ENCODE data around the gene FOLH1. TPM values are rescaled to one million over a fixed set of nuclear protein-coding genes. Genes with fewer than 3 reads are reported as not detected.
"Not testable (repeated sequence)": the region's sequence is repeated elsewhere in the genome, so short reads cannot be mapped to it uniquely, and the experiment has no call there.

The FOLH1 gene
- polyA plus RNA-seq (ENCODE audit: low read depth in 6 of 6) = not detected

- DNase-seq (no peak), ATAC-seq (ENCODE audit: low read depth in 2 of 2) (no peak)
- H3K27me3 Mint-ChIP-seq = peaks cover 7 to 12% (median 8%) of the 10 kb centered on the region in 3 donors
- H3K27ac Mint-ChIP-seq = no peak within 1 kb of the TSS
- H3K36me3 Mint-ChIP-seq = no peaks in the 10 kb centered on the region
- peaks cover 0 to 3% (median 0%) of the 10 kb centered on the region in 7 donors for H3K9me3 Mint-ChIP-seq
- peak within 1 kb of the TSS in 1 of 8 donors; percentile 44 for H3K4me3 Mint-ChIP-seq
- peaks cover 0 to 5% (median 4%) of the 10 kb centered on the region in 3 donors for H3K4me1 Mint-ChIP-seq
Observed at GRCh38 chr11:49208006-49208721, at the start of gene FOLH1. FOLH1 (minus strand) TSS chr11:49208602; CDS start chr11:49208409, 193 bp downstream.

DNA sequence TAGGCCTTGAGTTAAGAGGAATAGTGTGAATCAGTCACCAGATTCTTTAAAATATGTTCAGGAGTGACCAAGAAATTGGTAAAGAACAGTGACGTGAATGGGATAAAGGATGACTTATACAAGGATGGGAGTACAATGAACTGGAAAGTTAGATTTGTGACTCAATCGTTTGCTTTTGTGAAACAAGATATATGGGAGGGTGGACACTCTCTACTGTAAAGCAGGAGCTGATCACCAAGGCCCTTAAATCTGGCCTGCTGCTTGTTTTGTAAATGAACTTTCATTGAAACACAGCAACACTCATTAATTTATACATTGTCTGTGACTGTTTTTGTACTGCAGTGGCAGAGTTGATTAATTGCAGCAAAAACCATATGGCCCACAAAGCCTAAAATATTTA is 46.7 kb upstream of the FOLH1 start:
- H3K4me3 Mint-ChIP-seq = not testable (repeated sequence)

GRCh38 chr11:49251212-49251611 is 42.8 kb upstream of the FOLH1 start:
- not testable (repeated sequence) for H3K27ac Mint-ChIP-seq; H3K4me1 Mint-ChIP-seq; H3K27me3 Mint-ChIP-seq; DNase-seq; H3K36me3 Mint-ChIP-seq; H3K4me3 Mint-ChIP-seq; ATAC-seq (ENCODE audit: low read depth in 2 of 2); H3K9me3 Mint-ChIP-seq

More for the DNA sequence above, 46.7 kb upstream of the FOLH1 start:
- H3K27ac Mint-ChIP-seq; H3K27me3 Mint-ChIP-seq; DNase-seq; H3K36me3 Mint-ChIP-seq; H3K4me1 Mint-ChIP-seq; ATAC-seq (ENCODE audit: low read depth in 2 of 2); H3K9me3 Mint-ChIP-seq: not testable (repeated sequence)

DNA sequence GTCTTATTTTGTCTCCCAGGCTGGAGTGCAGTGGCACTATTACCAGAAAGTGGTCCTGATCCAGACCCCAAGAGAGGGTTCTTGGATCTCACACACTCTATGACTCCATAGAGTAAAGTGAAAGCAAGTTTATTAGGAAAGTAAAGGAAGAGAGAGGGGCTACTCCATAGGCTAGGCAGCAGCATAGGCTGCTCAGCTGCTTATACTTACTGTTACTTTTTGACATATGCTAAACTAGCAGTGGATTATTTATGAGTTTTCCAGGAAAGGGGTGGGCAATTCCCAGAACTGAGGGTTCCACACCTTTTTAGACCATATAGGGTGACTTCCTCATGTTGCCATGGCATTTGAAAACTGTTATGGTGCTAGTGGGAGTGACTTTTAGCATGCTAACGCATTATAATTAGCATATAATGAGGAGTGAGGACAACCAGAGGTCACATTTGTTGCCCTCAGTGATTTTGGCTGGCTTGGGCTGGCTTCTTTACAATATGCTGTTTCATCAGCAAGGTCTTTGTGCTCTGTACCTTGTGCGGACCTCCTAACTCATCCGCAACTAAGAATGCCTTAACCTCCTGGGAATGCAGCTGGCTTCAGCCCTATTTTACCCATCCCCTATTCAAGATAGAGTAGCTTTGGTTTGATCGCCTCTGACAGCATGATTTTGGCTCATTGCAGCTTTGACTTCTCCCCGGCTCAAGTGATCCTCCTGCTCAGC is 42.2 kb upstream of the FOLH1 start:
- H3K27ac Mint-ChIP-seq; H3K36me3 Mint-ChIP-seq; H3K27me3 Mint-ChIP-seq; DNase-seq; H3K4me3 Mint-ChIP-seq; H3K4me1 Mint-ChIP-seq; ATAC-seq (ENCODE audit: low read depth in 2 of 2); H3K9me3 Mint-ChIP-seq: not testable (repeated sequence)

DNA sequence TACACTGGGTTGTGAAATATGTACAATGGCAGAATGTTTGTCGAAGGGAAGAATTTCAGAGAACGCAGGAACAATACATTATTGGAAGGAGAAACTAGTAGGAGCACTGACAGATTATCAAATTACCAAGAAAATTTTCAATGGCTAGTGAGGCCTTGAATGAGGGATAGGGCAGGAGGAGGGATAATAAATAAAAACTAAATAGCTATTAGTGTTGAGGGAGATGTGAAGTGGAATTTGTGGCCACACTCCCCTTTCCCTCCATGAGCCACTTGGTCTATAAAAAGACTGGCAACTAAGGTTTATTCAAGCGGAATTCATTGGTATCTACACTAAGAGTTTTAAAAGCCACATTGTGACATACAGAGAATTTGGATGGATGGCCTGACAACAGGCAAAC is 41.0 kb upstream of the FOLH1 start:
- H3K4me1 Mint-ChIP-seq; H3K9me3 Mint-ChIP-seq; DNase-seq; ATAC-seq (ENCODE audit: low read depth in 2 of 2); H3K27ac Mint-ChIP-seq; H3K4me3 Mint-ChIP-seq; H3K27me3 Mint-ChIP-seq; H3K36me3 Mint-ChIP-seq: not testable (repeated sequence)

GRCh38 chr11:49233685-49234084 is 25.3 kb upstream of the FOLH1 start:
- DNase-seq; H3K36me3 Mint-ChIP-seq; H3K9me3 Mint-ChIP-seq; H3K27ac Mint-ChIP-seq; H3K27me3 Mint-ChIP-seq; H3K4me1 Mint-ChIP-seq; H3K4me3 Mint-ChIP-seq; ATAC-seq (ENCODE audit: low read depth in 2 of 2): not testable (repeated sequence)

- not testable (repeated sequence) for H3K9me3 Mint-ChIP-seq; H3K36me3 Mint-ChIP-seq; H3K27me3 Mint-ChIP-seq; DNase-seq; H3K4me3 Mint-ChIP-seq; ATAC-seq (ENCODE audit: low read depth in 2 of 2); H3K4me1 Mint-ChIP-seq; H3K27ac Mint-ChIP-seq
Observed at GRCh38 chr11:49233019-49233418, 24.6 kb upstream of the FOLH1 start.

DNA sequence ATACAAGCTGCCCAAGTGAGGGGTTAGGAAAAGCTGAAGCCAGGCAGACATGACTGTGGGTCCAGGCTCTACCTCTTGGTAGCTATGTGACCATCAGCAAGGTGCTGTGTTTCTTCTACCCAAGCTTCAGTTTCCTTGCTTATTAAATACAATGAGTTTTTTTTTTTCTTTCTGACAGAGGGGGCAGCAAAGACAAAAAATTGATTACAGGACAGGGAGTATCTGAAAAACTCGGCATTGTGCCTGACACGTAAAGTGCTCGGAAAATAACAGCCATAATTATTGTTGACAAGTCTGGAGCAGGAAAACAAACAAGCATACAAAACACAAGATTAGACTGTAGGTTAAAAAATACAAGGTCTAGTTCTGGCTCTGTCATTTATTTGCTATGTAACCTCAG is 23.3 kb upstream of the FOLH1 start:
- not testable (repeated sequence) for ATAC-seq (ENCODE audit: low read depth in 2 of 2); H3K27me3 Mint-ChIP-seq; H3K9me3 Mint-ChIP-seq; H3K4me3 Mint-ChIP-seq; H3K27ac Mint-ChIP-seq; H3K36me3 Mint-ChIP-seq; H3K4me1 Mint-ChIP-seq; DNase-seq

GRCh38 chr11:49230534-49230933 is 22.1 kb upstream of the FOLH1 start:
- H3K9me3 Mint-ChIP-seq, H3K27me3 Mint-ChIP-seq: not testable (repeated sequence)

DNA sequence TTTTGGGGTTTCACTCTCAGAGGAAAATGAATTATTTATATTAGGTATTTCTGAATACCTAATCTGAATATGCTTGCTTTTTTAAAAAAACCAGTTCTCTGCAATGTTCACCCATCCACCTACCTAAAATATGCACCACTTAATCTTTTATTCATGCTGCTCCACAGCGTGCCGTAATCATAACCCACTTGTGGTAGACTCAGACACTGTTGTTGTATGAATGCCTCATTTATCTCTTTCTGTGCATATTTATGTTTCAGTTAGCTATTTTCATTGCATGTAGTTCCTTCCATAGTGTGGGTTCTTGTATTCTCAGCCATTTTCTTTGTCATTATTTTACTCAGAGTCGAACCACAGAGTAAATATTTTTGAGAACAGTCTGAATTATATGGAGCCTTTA is 21.6 kb upstream of the FOLH1 start:
- H3K4me1 Mint-ChIP-seq, H3K36me3 Mint-ChIP-seq: not testable (repeated sequence)

More at GRCh38 chr11:49230534-49230933, 22.1 kb upstream of the FOLH1 start:
- not testable (repeated sequence) for ATAC-seq (ENCODE audit: low read depth in 2 of 2); DNase-seq; H3K27ac Mint-ChIP-seq; H3K4me3 Mint-ChIP-seq; H3K4me1 Mint-ChIP-seq; H3K36me3 Mint-ChIP-seq

DNA sequence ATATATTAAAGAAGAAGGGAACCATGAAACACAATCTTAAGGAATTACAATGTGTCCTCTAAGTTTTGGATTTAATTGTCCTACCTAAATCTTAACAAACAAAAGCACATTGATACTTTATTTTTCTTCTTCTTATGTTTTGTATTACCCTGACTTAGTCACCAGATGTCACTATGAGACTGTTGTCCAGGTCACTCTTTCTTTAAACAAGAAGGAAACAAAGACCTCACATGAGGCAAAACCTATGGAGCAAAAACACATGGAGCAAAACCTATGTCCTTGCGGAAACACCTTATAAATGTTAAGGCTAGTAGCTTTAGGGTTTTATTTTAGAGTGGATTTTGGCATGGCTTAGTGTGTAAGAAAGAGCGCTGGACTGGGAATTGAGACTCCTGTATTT is 20.7 kb upstream of the FOLH1 start:
- H3K4me3 Mint-ChIP-seq; H3K27ac Mint-ChIP-seq; H3K27me3 Mint-ChIP-seq; H3K4me1 Mint-ChIP-seq; H3K36me3 Mint-ChIP-seq; ATAC-seq (ENCODE audit: low read depth in 2 of 2); H3K9me3 Mint-ChIP-seq; DNase-seq: not testable (repeated sequence)

More for the DNA sequence above, 21.6 kb upstream of the FOLH1 start:
- ATAC-seq (ENCODE audit: low read depth in 2 of 2); H3K9me3 Mint-ChIP-seq; H3K27me3 Mint-ChIP-seq; H3K4me3 Mint-ChIP-seq; H3K27ac Mint-ChIP-seq; DNase-seq: not testable (repeated sequence)

DNA sequence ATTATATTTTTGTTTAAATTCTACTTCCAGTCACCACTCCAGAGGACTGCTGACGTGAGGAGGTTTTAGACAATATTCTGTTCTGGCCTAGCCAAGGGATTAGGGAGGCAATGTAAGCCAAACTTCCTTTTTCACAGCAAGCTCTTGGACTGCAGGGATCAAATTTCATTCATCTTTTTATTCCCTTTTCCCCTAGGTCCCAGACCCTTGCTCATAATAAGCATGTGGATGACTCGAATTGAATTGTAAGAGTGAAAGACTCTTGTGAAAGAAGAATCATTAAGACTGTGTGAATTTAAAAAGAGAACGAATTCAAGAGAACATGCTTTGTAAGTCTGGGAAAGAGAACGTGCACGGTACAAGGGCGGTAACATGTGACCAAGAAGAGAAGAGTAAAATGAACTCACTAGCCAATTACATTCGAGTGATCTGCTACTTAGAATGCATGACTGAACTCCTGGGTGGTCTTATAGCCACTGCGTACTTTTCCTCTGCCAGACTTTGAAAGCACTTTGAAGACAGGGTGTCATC is 16.9 kb upstream of the FOLH1 start:
- not testable (repeated sequence) for H3K4me1 Mint-ChIP-seq; DNase-seq; H3K27ac Mint-ChIP-seq; ATAC-seq (ENCODE audit: low read depth in 2 of 2); H3K27me3 Mint-ChIP-seq; H3K4me3 Mint-ChIP-seq; H3K36me3 Mint-ChIP-seq; H3K9me3 Mint-ChIP-seq

DNA sequence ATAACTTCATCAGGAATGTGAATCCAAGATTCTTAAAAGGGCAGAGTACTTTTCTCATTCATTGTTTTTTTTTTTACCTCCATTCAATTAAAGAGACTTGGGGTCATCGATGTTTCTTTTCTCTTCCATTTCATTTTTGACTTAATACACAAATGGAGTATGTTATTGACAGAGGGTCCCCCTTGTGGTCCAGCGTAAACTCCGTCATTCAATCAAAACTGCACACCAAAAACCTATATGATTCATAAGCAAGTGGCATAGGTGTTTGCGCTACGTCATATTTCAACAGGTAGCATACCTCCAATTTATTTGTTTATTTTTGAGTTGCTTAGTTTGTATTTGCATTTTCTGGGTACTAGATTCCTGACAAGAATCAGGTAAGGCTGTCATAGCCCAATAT is 12.7 kb upstream of the FOLH1 start:
- no peaks in the 10 kb centered on the region for H3K36me3 Mint-ChIP-seq

GRCh38 chr11:49213026-49213560 is 4.7 kb upstream of the FOLH1 start:
- peaks cover 0 to 7% (median 5%) of the 10 kb centered on the region in 3 donors for H3K27me3 Mint-ChIP-seq
- no peak overlapping the region for H3K4me3 Mint-ChIP-seq
- no peak for ATAC-seq (ENCODE audit: low read depth in 2 of 2)
- H3K4me1 Mint-ChIP-seq = peaks cover 0 to under 1% (median 0%) of the 10 kb centered on the region in 3 donors
- H3K36me3 Mint-ChIP-seq = no peaks in the 10 kb centered on the region
- no peak overlapping the region for H3K27ac Mint-ChIP-seq
- no peaks in the 10 kb centered on the region for H3K9me3 Mint-ChIP-seq
- no peak for DNase-seq

More for the DNA sequence above, 12.7 kb upstream of the FOLH1 start:
- ATAC-seq (ENCODE audit: low read depth in 2 of 2) = no peak
- H3K27ac Mint-ChIP-seq = no peak overlapping the region
- H3K4me3 Mint-ChIP-seq = no peak overlapping the region
- no peak for DNase-seq
- peaks cover 0 to 11% (median under 1%) of the 10 kb centered on the region in 3 donors for H3K27me3 Mint-ChIP-seq
- no peaks in the 10 kb centered on the region for H3K4me1 Mint-ChIP-seq
- H3K9me3 Mint-ChIP-seq = peaks cover 0 to 3% (median 0%) of the 10 kb centered on the region in 7 donors
